OCI-LY1 (cell line): Measurements from ENCODE around the gene NR3C1.

ENCODE experiments used
- EZH2 ChIP-seq: fragments of 200-600 bp; sonication (generic), shearing (Covaris generic); IDR thresholded peaks from 2 replicates; pipeline ENCODE4 v1.8.0; 2017; ENCODE audit warnings: borderline replicate concordance, mixed run types, mild to moderate bottlenecking, antibody characterized with exemption, low read length, moderate library complexity, mixed read lengths
- TF ChIP-seq, protein P1 (sequence below): fragments of 200-600 bp; sonication (generic), shearing (Covaris generic); IDR thresholded peaks from 2 replicates; pipeline ENCODE4 v1.5.1; 2017; ENCODE audit warnings: mild to moderate bottlenecking, antibody characterized with exemption, low read length, moderate library complexity, mixed read lengths

- no peak for TF ChIP-seq EZH2
- TF ChIP-seq, protein P1, sequence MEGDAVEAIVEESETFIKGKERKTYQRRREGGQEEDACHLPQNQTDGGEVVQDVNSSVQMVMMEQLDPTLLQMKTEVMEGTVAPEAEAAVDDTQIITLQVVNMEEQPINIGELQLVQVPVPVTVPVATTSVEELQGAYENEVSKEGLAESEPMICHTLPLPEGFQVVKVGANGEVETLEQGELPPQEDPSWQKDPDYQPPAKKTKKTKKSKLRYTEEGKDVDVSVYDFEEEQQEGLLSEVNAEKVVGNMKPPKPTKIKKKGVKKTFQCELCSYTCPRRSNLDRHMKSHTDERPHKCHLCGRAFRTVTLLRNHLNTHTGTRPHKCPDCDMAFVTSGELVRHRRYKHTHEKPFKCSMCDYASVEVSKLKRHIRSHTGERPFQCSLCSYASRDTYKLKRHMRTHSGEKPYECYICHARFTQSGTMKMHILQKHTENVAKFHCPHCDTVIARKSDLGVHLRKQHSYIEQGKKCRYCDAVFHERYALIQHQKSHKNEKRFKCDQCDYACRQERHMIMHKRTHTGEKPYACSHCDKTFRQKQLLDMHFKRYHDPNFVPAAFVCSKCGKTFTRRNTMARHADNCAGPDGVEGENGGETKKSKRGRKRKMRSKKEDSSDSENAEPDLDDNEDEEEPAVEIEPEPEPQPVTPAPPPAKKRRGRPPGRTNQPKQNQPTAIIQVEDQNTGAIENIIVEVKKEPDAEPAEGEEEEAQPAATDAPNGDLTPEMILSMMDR: no peak
Observed at GRCh38 chr5:143390941-143391340, 12.5 kb downstream of the NR3C1 start.
